Aorta (tissue), 5 donors: ENCODE measurements around the gene CEP104. TPM values are rescaled to one million over a fixed set of nuclear protein-coding genes. Genes with fewer than 3 reads are reported as not detected.

Experiments
- ATAC-seq: fragments of 200-7000 bp; cut with Tn5 transposase; one replicate; pipeline ENCODE4 v1.9.1; 2022; ENCODE audit warnings: moderate library complexity; ENCODE audit not compliant: low FRiP score
- DNase-seq, 2 donors: peaks; one replicate each; pipeline ENCODE4 v3.0.0-alpha.2; 2020
- H3K27ac ChIP-seq, 2 donors: one replicate each; pipeline ENCODE4 v1.5.1; 2013; ENCODE audit warnings: low read length in 2 of 2, mild to moderate bottlenecking in 2 of 2, moderate library complexity in 2 of 2, control low read depth in 1 of 2, inconsistent platforms in 1 of 2, low read depth in 1 of 2
- H3K27me3 ChIP-seq, 2 donors: one replicate each; pipeline ENCODE4 v1.6.1; 2013; ENCODE audit warnings: control low read depth in 1 of 2, low read length in 1 of 2, mild to moderate bottlenecking in 1 of 2, moderate library complexity in 1 of 2; ENCODE audit not compliant: insufficient read depth in 2 of 2, control insufficient read depth in 1 of 2
- H3K36me3 ChIP-seq, 2 donors: one replicate each; pipeline ENCODE4 v1.6.1; 2013; ENCODE audit warnings: control low read depth in 1 of 2, low read length in 1 of 2, mild to moderate bottlenecking in 1 of 2; ENCODE audit not compliant: insufficient read depth in 2 of 2, control insufficient read depth in 1 of 2
- H3K4me1 ChIP-seq, 2 donors: one replicate each; pipeline ENCODE4 v1.6.1; 2013; ENCODE audit warnings: low read length in 2 of 2, control low read depth in 1 of 2, mild to moderate bottlenecking in 1 of 2, moderate library complexity in 1 of 2; ENCODE audit not compliant: insufficient read depth in 2 of 2, control insufficient read depth in 1 of 2
- H3K4me3 ChIP-seq, 2 donors: one replicate each; pipeline ENCODE4 v1.5.1; 2013; ENCODE audit warnings: low read length in 2 of 2, control low read depth in 1 of 2, mild to moderate bottlenecking in 1 of 2
- H3K9me3 ChIP-seq: one replicate; pipeline ENCODE4 v1.6.1; 2013; ENCODE audit warnings: mild to moderate bottlenecking, low read length; ENCODE audit not compliant: control insufficient read depth
- WGBS, 2 donors: extraction: QIAGEN DNeasy Blood & Tissue Kit; methylation state at CpG; one replicate each; pipeline ENCODE4 v1.1.7; 2013; 5-methylcytosine and 5-hydroxymethylcytosine counted together
- intact Hi-C, 2 donors: fragments of 100-400 bp; cut with DNase I; formaldehyde crosslinking; loops; one replicate each; pipeline versions ENCODE4 v1.14.2 to v1.15.0; 2022
- polyA plus RNA-seq, 2 donors: library from polyadenylated mRNA; stranded (reverse); fragments of 200-250 nt; gene quantifications; one replicate each; pipeline ENCODE4 v1.2.3, GENCODE V29; 2013
- total RNA-seq, 2 donors: library from RNA; stranded (reverse); fragmentation: NEBNext Ultra II Directional; extraction: Animal tissue kit (Norgen Biotek cat#: 25700); gene quantifications; one replicate each; pipeline ENCODE4 v1.2.1, GENCODE V29; 2021
- donor health status: healthy with polysubstance abuse.
- donor health status: Bipolar disorder and iron deficiency.
- donor health status: DM: no; HTN: no; CAD: no.
- donor health status: DM: no; HTN: no; CAD: no.
- donor health status: DM: yes; HTN: yes; CAD: no.

Gene CEP104
- total and polyA plus RNA-seq, 4 donors, result 8.1 to 53.6 (median 28.2) TPM

- H3K36me3 ChIP-seq, result no peaks in the 10 kb centered on the region
Observed at GRCh38 chr1:3763351-3764125, 93.5 kb downstream of the CEP104 start.

GRCh38 chr1:3762873-3763228, 94.2 kb downstream of the CEP104 start:
- peaks cover 1% of the 10 kb centered on the region for H3K9me3 ChIP-seq
- DNase-seq (no peak), ATAC-seq (no peak)
- no peak overlapping the region for H3K27ac ChIP-seq
- H3K27me3 ChIP-seq, result no peaks in the 10 kb centered on the region
- H3K4me1 ChIP-seq, result no peaks in the 10 kb centered on the region
- no peak overlapping the region for H3K4me3 ChIP-seq
- H3K36me3 ChIP-seq, result no peaks in the 10 kb centered on the region
- intact Hi-C loops, result no loop called here
- WGBS, 2 donors, result 82 to 84% methylated on average over 10 to 12 of the region's 12 CpGs

More at GRCh38 chr1:3763351-3764125, 93.5 kb downstream of the CEP104 start:
- 81 to 83% methylated on average over 29 to 31 of the region's 31 CpGs for WGBS, 2 donors
- peaks cover 1% of the 10 kb centered on the region for H3K9me3 ChIP-seq
- H3K4me1 ChIP-seq, result no peaks in the 10 kb centered on the region
- intact Hi-C loops, result no loop called here
- no peak overlapping the region for H3K4me3 ChIP-seq
- H3K27ac ChIP-seq, result no peak overlapping the region
- DNase-seq (peak in 1 of 2 donors; percentile 65), ATAC-seq (no peak)
- no peaks in the 10 kb centered on the region for H3K27me3 ChIP-seq

- H3K27me3 ChIP-seq, result no peaks in the 10 kb centered on the region
- ATAC-seq (no peak), DNase-seq (no peak)
- intact Hi-C loops, result no loop called here
- H3K4me1 ChIP-seq, result no peaks in the 10 kb centered on the region
- H3K4me3 ChIP-seq, result no peak overlapping the region
- H3K27ac ChIP-seq, result no peak overlapping the region
- peaks cover 1% of the 10 kb centered on the region for H3K9me3 ChIP-seq
- 78 to 83% methylated on average over 14 to 15 of the region's 15 CpGs for WGBS, 2 donors
- no peaks in the 10 kb centered on the region for H3K36me3 ChIP-seq
Observed at GRCh38 chr1:3762151-3762872, 94.7 kb downstream of the CEP104 start.

Other genes starting within 250 kb of the CEP104 start
- 100 to 1,000 TPM in 1 of 2 donors, 10 to 100 TPM in 1; 91.8 to 223 TPM for gene MEGF6, start 245.7 kb downstream of the CEP104 start, total RNA-seq
- 100 to 1,000 TPM in 1 of 2 donors, 10 to 100 TPM in 1; 53.7 to 332 TPM for gene MEGF6, start 245.7 kb downstream of the CEP104 start, polyA plus RNA-seq
- gene TPRG1L, start 232.2 kb downstream of the CEP104 start, total RNA-seq, result 10 to 100 TPM; 35.4 to 39.0 TPM
- gene TPRG1L, start 232.2 kb downstream of the CEP104 start, polyA plus RNA-seq, result 10 to 100 TPM; 42.0 to 51.0 TPM
- 10 to 100 TPM; 10.6 to 17.4 TPM for gene WRAP73, start 207.1 kb downstream of the CEP104 start, total RNA-seq
- gene WRAP73, start 207.1 kb downstream of the CEP104 start, polyA plus RNA-seq, result 10 to 100 TPM in 1 of 2 donors, 1 to 10 TPM in 1; 5.8 to 27.8 TPM
- under 1 TPM in 1 of 2 donors, not detected in 1; 0.18 TPM for gene TP73, start 204.7 kb downstream of the CEP104 start, total RNA-seq
- gene TP73, start 204.7 kb downstream of the CEP104 start, polyA plus RNA-seq, result under 1 TPM in 1 of 2 donors, not detected in 1; 0.38 TPM
- gene CCDC27, start 104.8 kb downstream of the CEP104 start, total RNA-seq, result not detected
- gene CCDC27, start 104.8 kb downstream of the CEP104 start, polyA plus RNA-seq, result not detected
- gene SMIM1, start 84.5 kb downstream of the CEP104 start, total RNA-seq, result 1 to 10 TPM; 5.6 to 7.5 TPM
- 1 to 10 TPM; 3.9 to 6.5 TPM for gene SMIM1, start 84.5 kb downstream of the CEP104 start, polyA plus RNA-seq
- 10 to 100 TPM; 31.9 to 38.8 TPM for gene LRRC47, start 60.7 kb downstream of the CEP104 start, total RNA-seq
- 10 to 100 TPM; 26.8 to 30.7 TPM for gene LRRC47, start 60.7 kb downstream of the CEP104 start, polyA plus RNA-seq
- gene DFFB, start 265 bp upstream of the CEP104 start, total RNA-seq, result 10 to 100 TPM in 1 of 2 donors, 1 to 10 TPM in 1; 5.7 to 10.2 TPM
- 1 to 10 TPM; 4.3 to 8.1 TPM for gene DFFB, start 265 bp upstream of the CEP104 start, polyA plus RNA-seq
- gene C1orf174, start 43.1 kb upstream of the CEP104 start, total RNA-seq, result 10 to 100 TPM; 16.7 to 19.8 TPM
- gene C1orf174, start 43.1 kb upstream of the CEP104 start, polyA plus RNA-seq, result 10 to 100 TPM; 12.6 to 15.6 TPM